HG03135 (cell line): ENCODE data around the gene CLIC6.
A peak's percentile ranks its signal among the peaks of the same experiment; 100 is the strongest.

Experiments
- ATAC-seq: cut with Tn5 transposase; IDR thresholded peaks from one replicate; pipeline ENCODE4 v1.9.1; 2021; ENCODE audit warnings: mild to moderate bottlenecking, moderate library complexity; ENCODE audit not compliant: unreplicated experiment

Gene CLIC6

GRCh38 chr21:34722684-34723300 lies 54.0 kb downstream of the CLIC6 start:
- no peak for ATAC-seq

- no peak for ATAC-seq
These were observed 55.5 kb downstream of the CLIC6 start for GRCh38 chr21:34724131-34724856.

- ATAC-seq: no peak
These were observed 56.0 kb downstream of the CLIC6 start for GRCh38 chr21:34724857-34725195.

GRCh38 chr21:34726627-34727337 lies 58.0 kb downstream of the CLIC6 start:
- no peak for ATAC-seq

DNA sequence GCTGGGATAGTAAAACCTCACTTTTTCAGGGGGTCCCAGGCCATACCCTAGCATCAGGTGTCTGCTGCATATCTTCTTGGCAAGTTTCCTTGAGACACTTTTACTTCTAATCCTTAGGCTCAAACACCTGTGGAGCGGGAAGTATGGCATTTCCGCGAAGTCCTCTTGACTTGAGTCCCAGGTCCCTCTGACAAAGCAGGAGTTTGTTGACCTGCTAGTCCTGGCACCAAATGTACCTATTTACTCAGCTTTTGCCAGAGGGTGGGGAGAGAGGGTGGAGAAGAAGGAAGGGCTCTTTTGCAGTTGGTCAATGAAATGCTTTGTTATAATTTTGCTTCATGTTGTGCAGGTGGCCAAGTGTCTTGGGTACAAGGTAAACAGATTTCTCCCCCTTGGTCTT lies 59.7 kb downstream of the CLIC6 start:
- ATAC-seq: no peak

DNA sequence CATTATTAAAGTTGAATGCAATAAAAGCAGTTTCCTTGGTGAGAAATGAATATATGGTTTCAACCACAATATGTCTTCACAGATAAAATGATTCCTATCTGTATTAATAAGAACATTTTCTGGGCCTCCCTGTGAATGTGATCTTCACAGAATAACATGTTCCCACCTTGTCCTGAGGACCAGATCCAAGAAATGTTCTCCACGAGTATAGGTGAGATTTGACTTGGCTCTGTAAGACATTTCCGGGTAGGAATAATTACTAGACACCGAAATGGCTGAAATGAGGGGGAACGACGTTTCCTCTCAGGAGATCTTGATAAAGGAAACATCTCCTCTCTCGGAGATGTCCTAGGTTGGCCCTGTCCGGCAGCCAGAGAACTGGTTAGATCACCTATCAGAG lies 61.4 kb downstream of the CLIC6 start:
- ATAC-seq: no peak

GRCh38 chr21:34730756-34731445 lies 62.1 kb downstream of the CLIC6 start:
- ATAC-seq: no peak

GRCh38 chr21:34732388-34732821 lies 63.6 kb downstream of the CLIC6 start:
- ATAC-seq: no peak

DNA sequence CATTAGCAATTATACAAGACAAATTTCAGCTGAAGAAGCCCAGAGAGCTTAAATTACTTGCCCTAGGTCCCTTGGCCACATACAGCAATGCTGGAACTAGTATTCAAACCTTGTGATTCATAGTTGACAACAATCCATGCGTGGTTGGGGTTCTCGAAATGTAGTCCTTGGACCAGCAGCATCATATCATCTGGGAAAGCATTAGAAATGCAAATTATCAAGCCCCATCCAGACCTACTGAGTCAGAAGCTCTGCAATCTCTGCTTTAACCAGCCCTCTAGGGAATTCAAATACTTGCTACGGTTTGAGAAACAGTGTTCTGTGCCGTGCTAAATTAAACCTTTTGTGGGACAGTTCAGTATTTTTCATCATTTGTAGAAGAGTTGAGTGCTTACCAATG lies 65.1 kb downstream of the CLIC6 start:
- ATAC-seq: no peak

DNA sequence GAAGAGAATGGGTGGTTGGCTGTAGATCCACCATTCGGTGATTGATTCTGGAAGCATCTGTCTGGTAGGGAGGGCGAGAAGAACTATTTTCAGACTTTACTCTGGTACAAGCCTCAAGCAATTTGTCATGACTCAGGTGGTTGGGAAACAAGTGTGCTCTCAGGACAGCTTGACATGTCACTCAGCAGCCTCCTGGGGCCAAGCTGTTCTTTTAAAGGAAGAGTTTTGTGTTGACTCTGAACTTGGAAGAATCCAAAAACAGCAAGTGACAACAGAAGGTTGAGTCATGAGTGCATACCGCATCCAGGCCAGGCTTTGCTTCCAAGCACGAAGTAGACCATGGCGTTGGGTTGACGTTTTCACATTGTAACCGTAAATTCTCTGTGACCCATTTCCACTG lies 65.9 kb downstream of the CLIC6 start:
- ATAC-seq: no peak

DNA sequence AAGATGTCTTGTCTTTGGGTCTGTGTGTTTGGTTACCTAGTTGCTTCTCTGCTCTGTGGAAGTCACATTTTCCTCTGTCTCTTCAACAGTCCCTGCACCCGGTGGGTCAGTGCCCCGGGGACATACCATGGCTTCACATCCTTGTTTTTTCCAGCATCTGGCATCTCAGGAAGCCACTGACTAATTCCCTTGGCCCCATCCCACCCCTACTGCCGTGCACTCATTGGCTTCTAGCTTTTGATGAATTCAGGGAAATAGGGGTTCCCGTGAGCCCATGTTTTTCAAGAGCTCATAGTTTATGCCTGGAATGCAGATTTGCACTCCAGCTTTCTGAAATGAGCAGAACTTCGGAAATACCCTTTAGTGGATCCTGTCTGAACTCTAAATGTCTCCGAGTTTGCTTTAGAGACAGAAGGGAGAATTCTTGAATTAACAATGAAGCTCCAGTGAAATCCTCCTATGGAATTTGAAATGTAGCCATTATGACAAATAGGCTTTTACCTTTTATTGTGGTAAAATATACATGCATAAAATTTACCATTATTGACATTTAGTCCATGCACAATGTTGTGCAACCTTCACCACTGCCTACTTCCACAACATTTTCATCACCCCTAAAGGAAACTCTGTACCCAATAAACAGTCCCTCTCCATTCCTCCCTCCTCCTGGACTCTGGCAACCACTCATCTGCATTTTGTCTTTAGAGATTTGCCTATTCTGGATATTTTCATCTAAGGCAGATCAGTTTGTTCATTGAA lies 67.5 kb downstream of the CLIC6 start:
- ATAC-seq: no peak

DNA sequence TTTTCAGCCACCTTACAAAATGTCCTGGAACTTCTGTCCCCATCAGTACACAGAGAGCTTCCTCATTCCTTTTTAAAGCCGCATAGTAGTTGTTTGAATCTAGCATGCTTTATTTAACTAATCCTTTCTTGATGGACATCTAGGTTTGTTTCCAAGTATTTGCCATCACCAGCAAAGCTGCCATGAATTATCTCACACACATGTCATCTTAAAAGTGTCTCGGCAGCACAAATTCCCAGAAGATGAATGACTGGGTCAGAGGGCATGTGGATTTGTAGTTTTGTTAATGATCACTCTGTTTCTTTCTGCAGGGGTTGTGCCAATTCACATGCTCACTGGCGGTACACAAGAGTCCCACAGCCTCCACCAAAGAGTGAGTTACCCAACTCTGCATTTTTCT lies 68.3 kb downstream of the CLIC6 start:
- no peak for ATAC-seq

GRCh38 chr21:34740198-34740597 lies 71.4 kb downstream of the CLIC6 start:
- no peak for ATAC-seq

- no peak for ATAC-seq
These were observed 74.5 kb downstream of the CLIC6 start for GRCh38 chr21:34743285-34743684.

GRCh38 chr21:34743831-34744230 lies 75.0 kb downstream of the CLIC6 start:
- ATAC-seq: no peak

- no peak for ATAC-seq
These were observed 76.0 kb downstream of the CLIC6 start for GRCh38 chr21:34744801-34745200.

DNA sequence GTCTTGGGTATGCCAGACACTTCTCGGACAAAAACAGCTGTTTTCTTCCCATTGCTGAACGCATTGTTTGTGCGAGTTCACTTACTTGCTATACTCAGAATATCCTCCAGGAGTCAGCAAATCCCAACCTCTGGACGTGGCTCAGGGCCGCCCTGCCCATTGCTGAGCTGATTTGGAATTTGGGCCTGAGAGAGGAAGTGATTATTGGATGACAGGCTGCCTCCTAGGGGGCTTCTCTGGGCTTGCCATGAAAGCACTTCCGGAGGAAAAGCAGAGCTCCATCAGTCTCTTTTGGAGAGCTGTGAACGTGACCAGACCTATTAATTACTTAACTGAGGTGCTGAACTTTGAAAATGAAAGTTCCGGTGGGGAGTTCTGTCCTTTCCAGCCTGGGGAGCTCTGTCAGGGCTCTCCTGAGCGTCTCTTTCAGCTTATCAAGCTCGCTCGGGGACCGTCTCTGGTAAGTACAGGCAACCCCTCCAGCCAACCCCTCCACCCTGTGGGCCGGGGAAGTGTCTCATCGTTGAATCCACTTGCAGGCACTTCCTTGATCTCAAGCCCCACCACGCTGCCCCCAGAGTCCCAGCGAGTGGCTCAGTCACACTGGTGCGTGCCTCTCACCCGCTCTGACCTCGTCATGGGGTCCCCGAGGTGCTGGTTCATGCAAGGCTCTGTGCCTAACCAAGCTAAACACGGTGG lies 76.9 kb downstream of the CLIC6 start:
- peak; percentile 82 for ATAC-seq

- no peak for ATAC-seq
These were observed 80.1 kb downstream of the CLIC6 start for GRCh38 chr21:34748862-34749261.

GRCh38 chr21:34754690-34755647 lies 86.2 kb downstream of the CLIC6 start:
- ATAC-seq: no peak
